GM13976 (cell line): ENCODE data around the gene KREMEN1.
A peak's percentile ranks its signal among the peaks of the same experiment; 100 is the strongest.

Experiments
- DNase-seq: peaks from one replicate; pipeline ENCODE4 v3.0.0; 2012; ENCODE audit warnings: low spot score
- CTCF ChIP-seq: IDR thresholded peaks from 2 replicates; pipeline ENCODE4 v1.5.1; 2012; ENCODE audit warnings: borderline replicate concordance, mild to moderate bottlenecking; ENCODE audit not compliant: insufficient read depth; ENCODE audit errors: extremely low read depth, missing control alignments, control extremely low read depth
- in situ Hi-C: fragments of 300-500 bp; cut with MboI; formaldehyde crosslinking; loops from one replicate; pipeline ENCODE4 v1.12.0; 2022; ENCODE audit warnings: low sequenced_read_pairs, mixed read lengths, inconsistent platforms; ENCODE audit not compliant: unreplicated experiment

The KREMEN1 gene

GRCh38 chr22:29136782-29137700 is 64.2 kb downstream of the KREMEN1 start:
- no peak for TF ChIP-seq CTCF
- in situ Hi-C loops = no loop called here

GRCh38 chr22:29138556-29139305 is 65.9 kb downstream of the KREMEN1 start:
- no peak for DNase-seq
- in situ Hi-C loops = no loop called here
- no peak for TF ChIP-seq CTCF

More at GRCh38 chr22:29136782-29137700, 64.2 kb downstream of the KREMEN1 start:
- no peak for DNase-seq

GRCh38 chr22:29139965-29140782 is 67.3 kb downstream of the KREMEN1 start:
- no peak for TF ChIP-seq CTCF
- no peak for DNase-seq
- in situ Hi-C loops = no loop called here

GRCh38 chr22:29141078-29141688 is 68.3 kb downstream of the KREMEN1 start:
- in situ Hi-C loops = no loop called here
- DNase-seq = no peak
- no peak for TF ChIP-seq CTCF

DNA sequence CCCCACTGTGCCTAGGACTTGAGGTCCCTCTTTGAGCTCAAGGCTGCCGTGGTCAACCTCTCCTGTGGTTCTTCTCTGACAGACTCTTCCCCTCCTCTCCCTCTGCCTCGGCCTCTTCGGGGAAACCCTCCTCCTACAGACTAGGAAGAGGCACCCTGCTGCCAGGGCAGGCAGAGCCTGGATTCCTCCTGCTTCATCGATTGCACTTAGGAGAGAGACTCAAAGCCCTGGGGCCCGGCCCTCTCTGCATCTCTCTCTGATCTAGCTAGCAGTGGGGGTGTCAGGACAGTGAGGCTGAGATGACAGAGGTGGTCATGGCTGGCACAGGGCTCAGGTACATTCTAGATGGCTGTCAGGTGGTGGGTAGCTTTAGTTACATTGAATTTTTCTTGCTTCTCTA is 69.3 kb downstream of the KREMEN1 start:
- in situ Hi-C loops = no loop called here
- no peak for TF ChIP-seq CTCF
- DNase-seq = peak; percentile 7
